Measurements from ENCODE around the gene DGKB. TPM values are rescaled to one million over a fixed set of nuclear protein-coding genes. Genes with fewer than 3 reads are reported as not detected.

DGKB gene
- total RNA-seq, 1 donor from 2014 or later, result 0.35 TPM

GRCh38 chr7:14822481-14822854 lies 80.1 kb downstream of the DGKB start:
- no peak for DNase-seq (ENCODE audit: low spot score)

GRCh38 chr7:14821757-14822480 lies 80.6 kb downstream of the DGKB start:
- DNase-seq (ENCODE audit: low spot score), result no peak

GRCh38 chr7:14818871-14819270 lies 83.7 kb downstream of the DGKB start:
- no peak for DNase-seq (ENCODE audit: low spot score)

GRCh38 chr7:14817829-14818614 lies 84.5 kb downstream of the DGKB start:
- DNase-seq (ENCODE audit: low spot score), result no peak

- DNase-seq (ENCODE audit: low spot score), result no peak
Measured at GRCh38 chr7:14807507-14807906, 95.0 kb downstream of the DGKB start.

GRCh38 chr7:14806891-14807290 lies 95.7 kb downstream of the DGKB start:
- DNase-seq (ENCODE audit: low spot score), result no peak

- DNase-seq (ENCODE audit: low spot score), result no peak
Measured at GRCh38 chr7:14805105-14805719, 97.3 kb downstream of the DGKB start.

GRCh38 chr7:14800664-14801063 lies 101.9 kb downstream of the DGKB start:
- no peak for DNase-seq (ENCODE audit: low spot score)

- no peak for DNase-seq (ENCODE audit: low spot score)
Measured at GRCh38 chr7:14793151-14793550, 109.4 kb downstream of the DGKB start.

GRCh38 chr7:14787551-14787950 lies 115.0 kb downstream of the DGKB start:
- DNase-seq (ENCODE audit: low spot score), result no peak

- DNase-seq (ENCODE audit: low spot score), result no peak
Measured at GRCh38 chr7:14786314-14786895, 116.1 kb downstream of the DGKB start.

- no peak for DNase-seq (ENCODE audit: low spot score)
Measured at GRCh38 chr7:14777806-14778205, 124.7 kb downstream of the DGKB start.

- DNase-seq (ENCODE audit: low spot score), result no peak
Measured at GRCh38 chr7:14776266-14776665, 126.3 kb downstream of the DGKB start.

- DNase-seq (ENCODE audit: low spot score), result no peak
Measured at GRCh38 chr7:14773729-14774271, 128.8 kb downstream of the DGKB start.

GRCh38 chr7:14770614-14771013 lies 131.9 kb downstream of the DGKB start:
- DNase-seq (ENCODE audit: low spot score), result no peak

GRCh38 chr7:14769261-14769660 lies 133.3 kb downstream of the DGKB start:
- DNase-seq (ENCODE audit: low spot score), result no peak

GRCh38 chr7:14767716-14768425 lies 134.7 kb downstream of the DGKB start:
- DNase-seq (ENCODE audit: low spot score), result no peak

- no peak for DNase-seq (ENCODE audit: low spot score)
Measured at GRCh38 chr7:14766747-14767146, 135.8 kb downstream of the DGKB start.

- no peak for DNase-seq (ENCODE audit: low spot score)
Measured at GRCh38 chr7:14765731-14766130, 136.8 kb downstream of the DGKB start.

- DNase-seq (ENCODE audit: low spot score), result no peak
Measured at GRCh38 chr7:14762561-14762960, 140.0 kb downstream of the DGKB start.

All from mesenteric fat pad (tissue), 1 donor.